GM12892 (cell line): ENCODE measurements around the gene HAND1.

Experiments used
- POLR2A ChIP-seq: IDR thresholded peaks from 2 replicates; pipeline ENCODE4 v1.6.1; 2011; ENCODE audit warnings: low read depth, low read length, control low read depth
- POLR2AphosphoS5 ChIP-seq: IDR thresholded peaks from 2 replicates; pipeline ENCODE4 v1.6.1; 2011; ENCODE audit warnings: low read depth, low read length, control low read depth
- TAF1 ChIP-seq: IDR thresholded peaks from 2 replicates; pipeline ENCODE4 v1.6.1; 2011; ENCODE audit warnings: low read depth, mild to moderate bottlenecking, control low read depth, low read length, borderline replicate concordance

DNA sequence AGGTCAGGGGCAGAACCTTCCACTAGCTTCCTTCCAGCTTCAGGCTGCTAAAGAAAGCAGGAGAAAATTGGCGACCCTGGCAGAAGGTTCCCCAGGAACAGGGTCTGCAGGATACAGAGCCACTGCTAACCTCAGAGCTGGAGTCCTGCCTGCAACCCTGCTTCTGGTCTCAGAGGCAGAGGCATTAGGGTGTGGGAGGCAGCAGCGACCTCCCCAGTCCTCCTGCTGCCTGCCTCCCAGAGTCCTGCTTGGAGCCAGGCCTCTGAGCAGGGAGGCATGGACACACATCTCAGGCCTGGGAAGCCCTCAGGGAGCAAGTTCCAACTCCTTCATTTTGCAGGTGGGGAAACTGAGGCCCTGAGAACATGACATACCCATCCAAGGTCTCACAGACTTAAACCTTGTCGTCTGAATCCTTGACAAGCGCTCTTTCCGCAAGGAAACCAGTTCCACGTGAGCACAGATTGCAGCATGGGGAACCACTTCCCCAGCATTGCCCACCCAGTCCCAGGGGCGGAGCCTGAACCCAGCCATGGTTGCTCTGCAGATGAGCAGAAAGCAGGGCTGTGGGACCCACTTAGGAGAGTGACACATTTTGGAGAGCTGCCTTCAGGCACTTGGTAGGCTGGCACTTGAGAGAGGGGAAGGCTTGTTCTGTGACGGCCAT, 28.2 kb upstream of the HAND1 start:
- TF ChIP-seq POLR2AphosphoS5: no peak
- no peak for TF ChIP-seq POLR2A
- no peak for TF ChIP-seq TAF1
